Ramos (cell line): ENCODE measurements around the gene KCNAB2.

Experiments used
- in situ Hi-C: fragments of 300-500 bp; cut with MboI; formaldehyde crosslinking; loops from one replicate; pipeline ENCODE4 v1.14.3; 2022; ENCODE audit warnings: low sequenced_read_pairs; ENCODE audit not compliant: unreplicated experiment

KCNAB2 gene

GRCh38 chr1:6045561-6045960, at the start of gene KCNAB2:
TSS of gene KCNAB2 (plus strand) at chr1:6045888. CDS start at chr1:6051537, 5,649 bp downstream.
- in situ Hi-C loops, result no loop called here

GRCh38 chr1:5996641-5997270, 48.9 kb upstream of the KCNAB2 start:
- in situ Hi-C loops, result no loop called here

- in situ Hi-C loops, result no loop called here
These were observed 48.4 kb upstream of the KCNAB2 start for GRCh38 chr1:5997316-5997715.

DNA sequence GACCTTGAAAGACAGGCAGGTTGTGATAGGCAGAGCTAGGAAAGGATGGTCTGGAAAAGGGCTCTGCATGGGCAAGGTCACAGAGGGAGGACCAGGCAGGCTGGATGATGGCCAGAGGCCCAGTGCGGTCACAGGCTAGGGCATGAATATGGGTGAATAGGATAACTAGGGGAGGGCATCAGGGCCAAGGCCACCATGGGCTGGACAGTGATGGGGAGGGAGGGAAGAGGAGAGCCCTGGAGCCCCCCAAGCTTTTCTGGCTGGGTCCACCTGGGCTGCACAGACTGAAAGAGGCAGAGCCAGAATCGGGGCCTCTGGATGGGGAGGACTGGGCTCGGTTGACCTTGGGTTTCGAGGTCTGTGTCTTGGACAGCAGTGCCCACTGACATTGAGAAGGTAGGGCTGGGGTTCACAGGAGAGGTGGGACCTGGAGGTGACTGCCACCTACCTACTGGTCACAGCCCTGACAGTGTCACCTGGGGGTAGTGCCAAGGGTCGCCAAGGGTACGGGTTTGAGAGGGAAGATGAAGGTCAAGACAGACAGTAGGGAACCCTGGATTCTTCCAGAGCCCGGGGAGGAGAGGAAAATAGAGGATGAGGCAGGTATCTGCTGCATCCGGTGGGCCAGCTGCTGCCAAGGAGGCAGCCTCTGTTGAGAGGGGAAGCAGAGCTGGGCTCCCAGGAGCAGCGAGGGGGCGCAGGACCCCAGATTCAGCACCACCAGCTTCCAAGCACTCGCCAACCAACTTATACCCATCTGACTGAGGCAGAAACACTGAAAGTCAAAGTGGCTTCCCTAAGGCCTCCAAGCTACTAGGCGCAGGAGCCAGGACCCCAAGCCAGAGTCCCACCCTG, 47.4 kb upstream of the KCNAB2 start:
- in situ Hi-C loops, result no loop called here

GRCh38 chr1:5998906-5999301, 46.8 kb upstream of the KCNAB2 start:
- in situ Hi-C loops, result no loop called here

GRCh38 chr1:5999711-6000443, 45.8 kb upstream of the KCNAB2 start:
- in situ Hi-C loops, result no loop called here

- in situ Hi-C loops, result no loop called here
These were observed 45.0 kb upstream of the KCNAB2 start for GRCh38 chr1:6000444-6001288.

GRCh38 chr1:6001992-6002576, 43.6 kb upstream of the KCNAB2 start:
- in situ Hi-C loops, result no loop called here

GRCh38 chr1:6002714-6003501, 42.8 kb upstream of the KCNAB2 start:
- in situ Hi-C loops, result no loop called here

DNA sequence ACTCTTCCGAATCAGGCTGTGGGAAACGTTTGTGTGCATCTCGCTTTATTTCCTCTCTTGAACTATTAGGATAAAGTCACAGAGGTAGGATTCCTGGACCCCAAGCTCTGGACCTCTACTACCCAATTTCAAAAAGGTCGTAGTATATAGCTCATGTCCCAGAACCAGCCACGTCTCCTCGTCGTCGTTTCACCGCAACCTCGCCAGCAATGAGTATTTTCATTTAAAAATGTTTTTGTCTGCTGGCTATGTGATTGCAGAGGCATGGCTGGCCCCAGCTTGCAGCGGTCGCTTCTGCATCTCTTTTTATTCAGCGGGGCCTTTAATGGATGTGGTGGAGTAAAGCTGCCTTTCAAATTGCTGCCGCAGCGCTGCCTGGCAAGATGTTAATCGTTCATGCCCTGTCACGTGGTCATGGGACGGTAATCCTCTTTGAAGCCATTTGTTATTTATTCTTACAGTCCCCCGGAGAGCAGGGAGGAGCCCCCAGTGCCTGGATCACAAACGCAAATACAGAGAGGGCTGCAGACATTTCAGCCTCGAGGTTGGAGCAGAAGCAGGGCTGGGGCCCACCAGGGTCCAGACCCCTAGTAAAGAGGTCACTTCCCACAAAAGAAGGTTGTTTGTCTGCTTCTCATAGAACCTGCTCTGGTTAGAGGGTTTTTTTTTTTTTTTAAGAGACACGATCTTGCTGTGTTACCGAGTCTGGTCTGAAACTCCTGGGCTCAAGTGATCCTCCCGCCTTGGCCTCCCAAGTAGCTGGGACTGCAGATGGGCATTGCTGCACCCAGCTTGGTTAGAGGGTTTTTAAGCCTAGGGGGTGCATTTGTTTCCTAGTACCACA, 41.9 kb upstream of the KCNAB2 start:
- in situ Hi-C loops, result no loop called here

DNA sequence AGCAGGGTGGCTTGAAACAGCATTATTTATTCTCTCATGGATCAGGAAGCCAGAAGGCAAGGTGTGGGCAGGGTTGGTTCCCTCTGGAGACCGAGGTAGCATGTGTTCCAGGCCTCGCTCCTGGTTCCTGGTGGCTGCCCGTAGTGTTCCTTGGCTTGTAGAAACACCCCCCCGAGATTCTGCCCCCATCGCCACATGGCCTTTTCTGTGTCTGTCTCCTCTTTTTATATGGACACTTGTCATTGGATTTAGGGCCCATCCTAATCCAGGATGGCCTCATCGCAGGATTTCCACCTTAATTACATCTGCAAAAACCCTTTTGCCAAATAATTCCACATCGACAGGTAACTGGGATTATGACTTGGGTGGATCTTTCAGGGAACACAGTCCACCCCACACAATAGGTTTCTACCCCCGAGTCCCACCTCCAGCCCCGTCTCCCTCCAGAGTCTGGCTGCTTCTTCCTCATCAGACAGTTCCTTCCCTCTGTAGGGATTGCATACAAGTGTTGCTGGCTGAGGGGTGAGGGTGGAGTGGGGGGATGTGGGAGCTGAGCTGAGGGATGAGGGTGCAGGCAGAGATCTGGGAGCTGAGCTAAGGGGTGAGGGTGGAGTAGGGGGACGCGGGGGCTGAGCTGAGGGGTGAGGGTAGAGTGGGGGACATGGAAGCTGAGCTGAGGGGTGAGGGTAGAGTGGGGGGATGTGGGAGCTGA, 41.1 kb upstream of the KCNAB2 start:
- in situ Hi-C loops, result no loop called here

DNA sequence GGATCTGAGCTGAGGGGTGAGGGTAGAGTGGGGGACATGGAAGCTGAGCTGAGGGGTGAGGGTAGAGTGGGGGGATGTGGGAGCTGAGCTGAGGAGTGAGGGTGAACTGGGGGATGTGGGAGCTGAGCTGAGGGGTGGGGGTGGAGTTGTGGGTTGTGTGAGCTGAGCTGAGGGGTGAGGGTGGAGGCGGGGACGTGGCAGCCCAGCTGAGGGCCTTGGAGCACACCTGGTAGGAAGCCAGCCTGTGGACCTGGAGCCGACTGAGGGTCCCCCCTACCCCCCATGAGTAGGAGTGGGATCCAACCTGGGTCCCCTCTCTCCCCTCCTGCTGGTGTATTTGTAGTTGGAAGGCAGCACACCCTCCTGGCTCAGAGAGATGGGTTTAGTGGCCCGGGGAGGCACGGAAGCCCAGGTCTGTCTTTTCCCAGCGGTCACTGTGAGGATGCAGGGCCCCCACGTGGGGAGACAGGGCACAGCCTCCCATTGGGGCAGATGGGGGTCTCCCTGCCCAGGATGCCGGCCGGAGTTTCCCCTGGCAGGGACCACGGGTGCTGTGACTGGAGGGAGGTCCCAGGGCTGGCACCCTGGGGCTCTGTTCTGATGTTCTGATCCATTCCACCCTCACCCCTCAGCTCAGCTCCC, 40.3 kb upstream of the KCNAB2 start:
- in situ Hi-C loops, result no loop called here

- in situ Hi-C loops, result no loop called here
These were observed 38.8 kb upstream of the KCNAB2 start for GRCh38 chr1:6006882-6007281.

DNA sequence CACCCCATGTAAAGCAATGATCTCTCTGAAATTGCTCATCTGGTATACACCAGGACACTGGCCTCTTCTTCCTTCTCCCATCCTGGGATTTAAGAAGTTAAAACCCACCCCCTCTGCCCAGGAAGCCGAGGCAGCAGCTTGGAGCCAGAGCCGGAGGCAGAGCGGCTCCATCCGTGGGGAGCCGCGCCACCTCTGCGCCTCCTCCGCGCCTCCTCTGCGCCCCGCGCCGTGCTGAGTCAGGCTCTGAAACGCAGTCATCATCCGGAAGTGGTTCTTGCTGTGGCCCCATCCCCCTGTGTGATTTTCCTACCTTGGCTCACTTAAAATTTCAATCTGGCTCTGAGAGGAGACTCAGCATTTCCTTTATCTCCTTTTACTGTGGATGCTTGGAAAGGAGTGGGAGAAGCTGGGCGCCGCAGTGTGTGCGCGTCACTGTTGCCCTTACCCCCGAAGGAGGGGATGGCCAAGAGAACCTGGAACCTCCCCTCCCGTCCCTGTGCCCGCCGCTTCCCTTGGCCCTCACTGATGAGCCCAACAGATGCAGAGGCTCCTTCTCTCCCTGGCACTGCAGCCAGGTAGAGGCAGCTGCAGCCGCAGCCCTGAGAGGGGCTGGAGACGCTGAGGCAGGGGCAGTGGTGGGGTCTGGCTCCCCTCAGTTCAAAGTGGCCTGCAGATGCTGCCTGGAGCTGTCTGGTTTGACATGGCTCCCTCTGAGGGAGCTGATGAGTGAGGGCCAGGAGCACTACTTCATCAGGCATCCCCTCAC, 38.2 kb upstream of the KCNAB2 start:
- in situ Hi-C loops, result no loop called here

DNA sequence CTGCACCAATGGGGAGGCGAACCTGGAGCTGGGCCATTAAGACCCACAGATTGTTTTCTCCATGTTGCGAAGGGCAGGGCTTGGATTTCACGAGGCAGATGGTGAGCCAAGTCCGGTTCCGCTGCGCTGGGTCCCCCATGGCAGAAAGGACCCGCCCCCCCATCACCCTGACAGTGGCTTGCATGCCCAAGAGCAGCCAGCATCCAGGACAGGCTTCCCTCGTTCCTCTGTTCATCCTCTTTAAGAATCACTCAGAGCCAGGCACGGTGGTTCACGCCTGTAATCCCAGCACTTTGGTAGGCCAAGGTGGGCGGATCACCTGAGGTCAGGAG, 37.6 kb upstream of the KCNAB2 start:
- in situ Hi-C loops, result no loop called here

DNA sequence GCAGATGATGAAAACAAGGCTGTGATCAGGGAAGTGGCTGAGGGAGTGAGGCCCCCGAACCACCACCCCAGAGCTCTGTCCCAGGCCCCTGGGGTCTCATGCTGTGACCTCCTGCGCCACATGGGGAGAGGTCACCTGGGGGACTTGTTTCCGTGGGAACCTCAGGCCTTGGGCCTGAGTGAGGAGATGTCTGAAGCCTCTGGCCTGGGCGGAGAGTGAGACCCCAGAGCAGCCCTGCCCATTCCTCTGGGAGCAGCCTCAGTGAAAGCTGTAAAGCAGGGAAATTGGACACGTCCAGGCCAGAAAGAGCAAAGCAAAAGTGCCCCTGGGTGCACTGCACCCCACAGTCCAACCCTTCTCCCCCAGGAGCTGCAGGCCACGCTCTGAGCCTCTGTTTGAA, 37.0 kb upstream of the KCNAB2 start:
- in situ Hi-C loops, result no loop called here
